ENCODE results near the gene ARID3A. TPM values are rescaled to one million over a fixed set of nuclear protein-coding genes. Genes with fewer than 3 reads are reported as not detected.
"Not testable (repeated sequence)": the region's sequence is repeated elsewhere in the genome, so short reads cannot be mapped to it uniquely, and the experiment has no call there.

ARID3A gene
- total RNA-seq, 1 donor from 2014 or later: 9.5 TPM

GRCh38 chr19:891421-892200 is 34.2 kb upstream of the ARID3A start:
- not testable (repeated sequence) for DNase-seq (ENCODE audit: low read depth in 2 of 2)

GRCh38 chr19:892243-892893 is 33.5 kb upstream of the ARID3A start:
- DNase-seq (ENCODE audit: low read depth in 2 of 2): no peak

- peak; percentile 94 to 96 for DNase-seq (ENCODE audit: low read depth in 2 of 2)
These were observed 32.7 kb upstream of the ARID3A start, which contains the start of the genes MED16 and RNU6-9 for GRCh38 chr19:892894-893689. Gene MED16, minus strand, starts transcription at chr19:893187. Its CDS starts 2,056 bp downstream, at chr19:891131. Gene RNU6-9, plus strand, starts transcription at chr19:893484.

GRCh38 chr19:896434-896833 is 29.4 kb upstream of the ARID3A start:
- no peak for DNase-seq (ENCODE audit: low read depth in 2 of 2)

- DNase-seq (ENCODE audit: low read depth in 2 of 2): no peak
These were observed 28.8 kb upstream of the ARID3A start for GRCh38 chr19:896999-897398.

- DNase-seq (ENCODE audit: low read depth in 2 of 2): no peak
These were observed 28.3 kb upstream of the ARID3A start for GRCh38 chr19:897442-898039.

GRCh38 chr19:898663-899062 is 27.2 kb upstream of the ARID3A start:
- no peak for DNase-seq (ENCODE audit: low read depth in 2 of 2)

GRCh38 chr19:899336-900042 is 26.3 kb upstream of the ARID3A start:
- no peak for DNase-seq (ENCODE audit: low read depth in 2 of 2)

- no peak for DNase-seq (ENCODE audit: low read depth in 2 of 2)
These were observed 25.9 kb upstream of the ARID3A start for GRCh38 chr19:900043-900301.

- DNase-seq (ENCODE audit: low read depth in 2 of 2): no peak
These were observed 25.3 kb upstream of the ARID3A start for GRCh38 chr19:900302-901111.

GRCh38 chr19:901216-902092 is 24.4 kb upstream of the ARID3A start:
- DNase-seq (ENCODE audit: low read depth in 2 of 2): no peak

GRCh38 chr19:902093-902370 is 23.8 kb upstream of the ARID3A start:
- no peak for DNase-seq (ENCODE audit: low read depth in 2 of 2)

GRCh38 chr19:902446-903226 is 23.2 kb upstream of the ARID3A start:
- DNase-seq (ENCODE audit: low read depth in 2 of 2): no peak

GRCh38 chr19:903266-903797 is 22.5 kb upstream of the ARID3A start:
- no peak for DNase-seq (ENCODE audit: low read depth in 2 of 2)

- DNase-seq (ENCODE audit: low read depth in 2 of 2): no peak
These were observed 21.3 kb upstream of the ARID3A start for GRCh38 chr19:904545-904944.

GRCh38 chr19:906480-906879 is 19.4 kb upstream of the ARID3A start:
- DNase-seq (ENCODE audit: low read depth in 2 of 2): no peak

- DNase-seq (ENCODE audit: low read depth in 2 of 2): no peak
These were observed 18.5 kb upstream of the ARID3A start for GRCh38 chr19:907183-907853.

All from lung microvascular endothelial cell (primary cell).